HG02571 (cell line): Measurements from ENCODE around the gene GABRR3.

Experiments used
- ATAC-seq: cut with Tn5 transposase; IDR thresholded peaks from one replicate; pipeline ENCODE4 v1.9.1; 2021; ENCODE audit warnings: mild to moderate bottlenecking, moderate library complexity; ENCODE audit not compliant: unreplicated experiment

Gene GABRR3

GRCh38 chr3:97959872-97960271 is 75.2 kb downstream of the GABRR3 start:
- ATAC-seq, result no peak

DNA sequence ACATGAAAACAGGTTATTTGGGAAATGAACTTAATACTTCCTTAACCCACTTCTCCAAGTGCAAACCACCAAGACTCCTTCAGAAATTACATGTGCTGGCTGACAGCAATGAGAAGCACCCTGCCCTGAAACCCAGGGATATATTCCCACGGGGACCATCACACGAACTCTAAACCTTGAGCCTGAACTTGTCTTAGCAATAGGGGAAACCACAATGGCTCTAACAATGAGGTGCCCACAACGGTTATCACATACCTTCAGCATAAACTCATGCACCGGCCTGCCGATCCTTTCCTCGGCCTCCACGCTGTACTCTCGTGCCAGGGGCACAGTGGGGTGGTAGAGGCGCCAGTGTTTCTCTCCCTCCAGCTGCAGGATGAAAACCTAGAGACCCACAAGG is 76.3 kb downstream of the GABRR3 start:
- no peak for ATAC-seq

GRCh38 chr3:97958396-97958795 is 76.7 kb downstream of the GABRR3 start:
- ATAC-seq, result no peak

- ATAC-seq, result no peak
Observed at GRCh38 chr3:97957617-97958311, 77.4 kb downstream of the GABRR3 start.

DNA sequence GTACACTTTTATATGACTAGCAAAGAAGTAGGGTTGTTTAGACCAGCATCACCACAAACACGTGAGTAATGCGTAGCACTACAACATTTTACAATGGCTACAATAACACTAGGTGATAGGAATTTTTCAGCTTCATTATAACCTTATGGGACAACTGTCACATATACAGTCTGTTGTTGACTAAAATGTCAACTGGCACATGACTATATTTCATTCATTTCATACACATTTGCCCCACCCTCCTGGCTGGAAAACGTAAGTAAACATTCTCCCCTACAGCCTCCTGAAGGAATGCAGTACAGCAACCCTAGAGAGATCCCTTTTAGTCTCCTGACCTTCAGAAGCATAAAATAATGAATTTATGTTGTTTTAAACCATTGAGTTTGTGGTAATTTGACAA is 79.1 kb downstream of the GABRR3 start:
- ATAC-seq, result no peak

GRCh38 chr3:97954228-97954827 is 80.8 kb downstream of the GABRR3 start:
- ATAC-seq, result no peak

DNA sequence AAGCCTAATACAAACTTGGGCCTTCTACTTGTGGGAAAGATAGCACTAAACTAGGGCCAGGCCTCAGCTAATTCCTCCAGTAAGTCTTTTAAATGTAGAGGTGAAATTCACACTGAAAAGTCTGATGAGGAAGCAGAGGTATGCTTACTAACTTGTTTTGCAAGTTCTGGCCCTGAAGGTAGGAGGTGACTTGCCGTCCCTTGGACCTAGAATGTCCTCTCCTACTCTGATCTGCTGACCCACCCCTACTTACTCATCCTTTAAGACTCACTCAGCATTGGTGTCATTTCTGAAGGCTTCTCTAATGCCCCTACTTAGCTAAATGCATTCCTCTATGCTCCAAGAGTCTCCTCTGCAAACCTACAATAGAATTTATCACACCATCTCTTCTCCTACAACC is 82.2 kb downstream of the GABRR3 start:
- ATAC-seq, result no peak

GRCh38 chr3:97952280-97952679 is 82.8 kb downstream of the GABRR3 start:
- ATAC-seq, result no peak

DNA sequence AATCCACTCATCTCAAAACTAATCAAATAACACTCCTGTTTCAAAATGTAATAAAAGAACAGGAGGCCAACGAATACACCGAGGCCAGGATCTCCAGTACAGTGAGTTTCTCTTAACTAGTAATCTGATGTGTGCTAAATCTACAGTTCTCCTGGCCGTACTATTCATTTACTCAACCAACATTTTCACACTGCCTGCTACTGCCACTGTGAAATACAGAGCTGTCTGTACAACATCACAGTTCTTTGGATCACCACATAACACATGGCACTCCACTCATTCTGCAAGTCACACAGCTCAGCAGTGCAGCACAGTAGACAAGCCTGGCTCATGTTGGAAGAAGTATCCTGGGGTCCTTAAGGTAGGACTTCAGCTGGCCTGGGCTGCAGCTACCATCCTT is 84.8 kb downstream of the GABRR3 start:
- no peak for ATAC-seq

GRCh38 chr3:97949743-97950142 is 85.4 kb downstream of the GABRR3 start:
- no peak for ATAC-seq

DNA sequence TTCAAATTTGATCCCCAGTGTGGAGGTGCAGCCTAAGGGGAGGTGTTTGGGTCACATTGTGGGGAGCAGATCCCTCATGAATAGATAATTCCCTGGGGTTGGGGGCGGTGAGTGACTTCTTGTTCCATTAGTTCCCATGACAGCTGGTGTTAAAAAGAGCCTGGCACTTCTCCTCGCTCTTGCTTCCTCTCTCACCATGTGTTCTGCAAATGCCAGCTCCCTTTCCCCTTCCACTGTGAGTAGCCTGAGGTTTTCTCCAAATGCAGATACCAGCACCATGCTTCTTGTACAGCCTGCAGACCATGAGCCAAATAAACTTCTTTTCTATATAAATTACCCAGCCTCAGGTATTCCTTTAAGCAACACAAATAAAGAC is 86.0 kb downstream of the GABRR3 start:
- ATAC-seq, result no peak

DNA sequence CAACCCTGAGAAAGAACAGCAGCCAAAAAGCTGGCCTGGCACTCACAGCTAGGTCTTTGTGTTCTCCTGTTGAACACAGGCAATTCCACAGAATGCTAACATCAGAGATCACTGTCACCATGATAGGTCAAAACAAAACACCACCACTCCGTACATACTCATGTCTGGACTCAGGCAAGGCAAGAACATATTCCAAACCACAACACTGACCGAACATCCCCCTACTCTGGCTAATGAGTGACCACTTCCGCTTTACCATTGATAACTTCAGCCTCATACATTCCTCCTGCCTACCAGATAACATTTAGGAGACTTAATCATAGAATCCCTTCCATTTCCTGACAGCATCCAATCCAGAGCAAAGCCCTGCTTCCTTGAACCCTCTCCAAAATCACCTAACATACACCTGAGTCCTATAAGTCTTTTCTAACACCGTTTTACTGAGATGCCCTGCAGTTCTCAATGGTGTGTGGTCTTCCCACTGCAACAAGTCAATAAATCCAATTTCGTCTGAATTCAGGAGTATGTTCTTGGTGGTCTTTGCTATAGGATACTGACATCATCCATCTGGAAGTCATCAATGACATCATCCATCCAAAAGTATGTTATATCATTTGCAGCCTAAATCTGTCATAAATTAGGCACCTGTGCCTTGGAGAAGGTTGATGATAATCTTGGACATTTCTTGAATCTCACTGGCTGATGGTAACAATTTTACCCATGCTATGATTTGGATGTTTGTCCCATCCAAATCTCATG is 86.6 kb downstream of the GABRR3 start:
- ATAC-seq, result no peak

- ATAC-seq, result no peak
Observed at GRCh38 chr3:97942801-97943546, 92.1 kb downstream of the GABRR3 start.

GRCh38 chr3:97940034-97940433 is 95.1 kb downstream of the GABRR3 start:
- no peak for ATAC-seq

DNA sequence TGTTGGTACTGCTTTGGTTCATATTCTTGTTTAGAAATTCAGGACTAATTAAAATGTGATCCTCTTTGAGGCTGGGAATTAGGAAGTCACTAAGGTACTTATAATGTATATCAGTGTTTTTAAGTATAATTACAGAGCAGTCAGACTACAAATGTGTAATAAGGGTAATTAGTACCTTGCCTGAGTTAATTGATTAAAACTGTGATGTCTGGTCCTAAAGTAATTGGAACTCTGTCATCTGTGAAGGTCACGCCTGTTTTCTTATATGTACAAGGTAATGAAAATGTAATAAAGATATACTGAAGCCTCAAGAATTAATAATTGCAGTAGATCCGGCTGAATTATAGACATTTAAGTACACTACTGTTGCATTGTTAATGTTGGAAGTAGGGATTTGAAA is 95.7 kb downstream of the GABRR3 start:
- no peak for ATAC-seq

GRCh38 chr3:97938444-97938843 is 96.7 kb downstream of the GABRR3 start:
- no peak for ATAC-seq

DNA sequence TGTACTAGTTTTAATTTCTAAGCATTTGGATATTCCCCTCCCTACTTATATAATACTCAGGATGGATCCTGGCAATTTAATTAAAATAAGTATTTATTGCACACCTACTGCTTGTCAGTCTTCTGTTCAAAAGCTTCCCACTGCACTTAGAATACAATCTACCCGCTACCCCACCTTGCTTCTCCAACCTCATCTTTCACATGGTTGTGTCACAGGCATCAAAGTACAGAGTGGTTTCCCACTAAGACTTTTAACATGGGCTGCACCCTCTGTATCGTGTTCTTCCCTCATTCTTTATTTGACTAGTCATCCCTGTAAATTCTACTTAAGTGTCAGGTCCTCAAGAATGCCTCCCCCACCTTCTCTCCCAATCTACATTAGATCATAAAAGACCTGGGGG is 97.9 kb downstream of the GABRR3 start:
- no peak for ATAC-seq

GRCh38 chr3:97935842-97936241 is 99.3 kb downstream of the GABRR3 start:
- no peak for ATAC-seq
